ENCODE results near the gene ZNF511. TPM values are rescaled to one million over a fixed set of nuclear protein-coding genes. Genes with fewer than 3 reads are reported as not detected.

The ZNF511 gene
- total and polyA plus RNA-seq, 9 of the 15 experiments (the other 6 are each of a cell fraction or from before 2014, with no cell fraction given): 0.61 to 69.3 (median 40.1) TPM

DNA sequence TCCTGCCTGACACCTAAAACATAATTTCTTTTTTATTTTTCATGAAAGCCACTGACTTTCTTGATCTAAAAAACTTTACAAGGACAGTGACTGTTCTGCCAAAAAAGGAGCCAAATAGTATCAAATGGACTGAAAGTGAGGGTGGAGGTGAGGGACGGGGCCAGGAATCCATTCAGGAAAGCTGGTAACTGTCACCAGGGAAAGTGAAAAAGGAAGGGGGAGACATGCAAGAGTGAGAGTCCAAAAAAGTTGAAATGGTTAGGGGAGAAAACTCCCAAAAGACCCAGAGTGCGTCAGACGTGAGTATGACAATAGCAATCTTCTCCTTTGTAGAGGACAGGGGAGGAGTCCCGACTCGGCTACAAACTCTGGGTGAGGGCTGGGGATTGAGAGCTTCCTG, 35.5 kb downstream of the ZNF511 start:
- intact Hi-C loops (cut with micrococcal nuclease): no loop called here

More for the DNA sequence above, 35.5 kb downstream of the ZNF511 start:
- no peaks in the 10 kb centered on the region for H3K9me3 ChIP-seq (replicated peaks; ENCODE audit: control insufficient read depth, insufficient read depth, low read depth, low read length)
- ATAC-seq (no peak), FAIRE-seq (no peak), DNase-seq (ENCODE audit: extremely low read depth in 1 of 4, low spot score in 3 of 4) (no peak)
- H3K4me2 ChIP-seq (ENCODE audit: insufficient read depth, low read length): no peak overlapping the region
- no peaks in the 10 kb centered on the region for H3K9me1 ChIP-seq (ENCODE audit: control insufficient read depth, insufficient read depth, low read length)
- H4K20me1 ChIP-seq (replicated peaks; ENCODE audit: control insufficient read depth, insufficient read depth, low read length): no peaks in the 10 kb centered on the region
- 73% methylated on average over 5 of the region's 5 CpGs for WGBS (ENCODE audit: insufficient coverage, low coverage, missing lambda C conversion rate)
- H3K27ac ChIP-seq (ENCODE audit: extremely low read depth, low read depth, low read length): no peak overlapping the region
- ChIA-PET CTCF (ENCODE audit: low intra/inter-chr PET ratio) (no interaction called here), POLR2A (no interaction called here)
- H3K9ac ChIP-seq (ENCODE audit: insufficient read depth in 1 of 2, low read depth in 2 of 2, low read length in 2 of 2): no peak overlapping the region
- peaks cover 9 to 25% of the 10 kb centered on the region in 2 experiments; a peak in 4 of 5 replicates for H3K4me1 ChIP-seq (replicated peaks in 1 of 2; ENCODE audit: control insufficient read depth in 2 of 2, insufficient read depth in 2 of 2, low read length in 2 of 2)
- H3K27me3 ChIP-seq (ENCODE audit: control insufficient read depth in 2 of 2, insufficient read depth in 2 of 2, low read length in 2 of 2): no peaks in the 10 kb centered on the region; a peak in 2 of 5 replicates
- no peak overlapping the region for H3K4me3 ChIP-seq
- H2AFZ ChIP-seq (ENCODE audit: low read depth, low read length): no peak overlapping the region
- no peak for TF ChIP-seq SAP30 (IDR thresholded peaks at IDR 0.05; ENCODE audit: borderline replicate concordance, insufficient read depth, low read depth, low read length, poor library complexity, severe bottlenecking)
- TF ChIP-seq, protein P1, sequence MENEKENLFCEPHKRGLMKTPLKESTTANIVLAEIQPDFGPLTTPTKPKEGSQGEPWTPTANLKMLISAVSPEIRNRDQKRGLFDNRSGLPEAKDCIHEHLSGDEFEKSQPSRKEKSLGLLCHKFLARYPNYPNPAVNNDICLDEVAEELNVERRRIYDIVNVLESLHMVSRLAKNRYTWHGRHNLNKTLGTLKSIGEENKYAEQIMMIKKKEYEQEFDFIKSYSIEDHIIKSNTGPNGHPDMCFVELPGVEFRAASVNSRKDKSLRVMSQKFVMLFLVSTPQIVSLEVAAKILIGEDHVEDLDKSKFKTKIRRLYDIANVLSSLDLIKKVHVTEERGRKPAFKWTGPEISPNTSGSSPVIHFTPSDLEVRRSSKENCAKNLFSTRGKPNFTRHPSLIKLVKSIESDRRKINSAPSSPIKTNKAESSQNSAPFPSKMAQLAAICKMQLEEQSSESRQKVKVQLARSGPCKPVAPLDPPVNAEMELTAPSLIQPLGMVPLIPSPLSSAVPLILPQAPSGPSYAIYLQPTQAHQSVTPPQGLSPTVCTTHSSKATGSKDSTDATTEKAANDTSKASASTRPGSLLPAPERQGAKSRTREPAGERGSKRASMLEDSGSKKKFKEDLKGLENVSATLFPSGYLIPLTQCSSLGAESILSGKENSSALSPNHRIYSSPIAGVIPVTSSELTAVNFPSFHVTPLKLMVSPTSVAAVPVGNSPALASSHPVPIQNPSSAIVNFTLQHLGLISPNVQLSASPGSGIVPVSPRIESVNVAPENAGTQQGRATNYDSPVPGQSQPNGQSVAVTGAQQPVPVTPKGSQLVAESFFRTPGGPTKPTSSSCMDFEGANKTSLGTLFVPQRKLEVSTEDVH (IDR thresholded peaks at IDR 0.05; ENCODE audit: low read depth, partially characterized antibody): no peak
- TF ChIP-seq ZBTB49 (CRISPR knock-in tag; IDR thresholded peaks at IDR 0.05; ENCODE audit: borderline replicate concordance): no peak
- no peak for TF ChIP-seq PRPF4 (IDR thresholded peaks at IDR 0.05; ENCODE audit: insufficient read depth, low read depth, low read length, poor library complexity, severe bottlenecking)
- no peak for TF ChIP-seq MTF1 (CRISPR knock-in tag; IDR thresholded peaks at IDR 0.05; ENCODE audit: borderline replicate concordance)
- no peak for TF ChIP-seq RREB1 (CRISPR knock-in tag; IDR thresholded peaks at IDR 0.05)
- in situ Hi-C loops (cut with MboI): no loop called here
- no peaks in the 10 kb centered on the region for H3K79me2 ChIP-seq (ENCODE audit: control insufficient read depth, insufficient read depth, low read length)
- H3K36me3 ChIP-seq (ENCODE audit: control insufficient read depth, insufficient read depth, low read length): no peaks in the 10 kb centered on the region
- no TSS peak for BruUV-seq (replicated peaks)

Data from K562 (cell line).